GM19193 (cell line): ENCODE results near the gene UQCC2.

ENCODE experiments used
- POLR2A ChIP-seq: IDR thresholded peaks from 4 replicates; pipeline ENCODE4 v1.6.1; 2011; ENCODE audit not compliant: insufficient read depth, insufficient read length; ENCODE audit errors: extremely low read depth

Gene UQCC2

GRCh38 chr6:33685411-33686224 lies 25.9 kb downstream of the UQCC2 start:
- no peak for TF ChIP-seq POLR2A

GRCh38 chr6:33684983-33685382 lies 26.5 kb downstream of the UQCC2 start:
- TF ChIP-seq POLR2A: no peak

GRCh38 chr6:33684428-33684896 lies 27.0 kb downstream of the UQCC2 start:
- TF ChIP-seq POLR2A: no peak

DNA sequence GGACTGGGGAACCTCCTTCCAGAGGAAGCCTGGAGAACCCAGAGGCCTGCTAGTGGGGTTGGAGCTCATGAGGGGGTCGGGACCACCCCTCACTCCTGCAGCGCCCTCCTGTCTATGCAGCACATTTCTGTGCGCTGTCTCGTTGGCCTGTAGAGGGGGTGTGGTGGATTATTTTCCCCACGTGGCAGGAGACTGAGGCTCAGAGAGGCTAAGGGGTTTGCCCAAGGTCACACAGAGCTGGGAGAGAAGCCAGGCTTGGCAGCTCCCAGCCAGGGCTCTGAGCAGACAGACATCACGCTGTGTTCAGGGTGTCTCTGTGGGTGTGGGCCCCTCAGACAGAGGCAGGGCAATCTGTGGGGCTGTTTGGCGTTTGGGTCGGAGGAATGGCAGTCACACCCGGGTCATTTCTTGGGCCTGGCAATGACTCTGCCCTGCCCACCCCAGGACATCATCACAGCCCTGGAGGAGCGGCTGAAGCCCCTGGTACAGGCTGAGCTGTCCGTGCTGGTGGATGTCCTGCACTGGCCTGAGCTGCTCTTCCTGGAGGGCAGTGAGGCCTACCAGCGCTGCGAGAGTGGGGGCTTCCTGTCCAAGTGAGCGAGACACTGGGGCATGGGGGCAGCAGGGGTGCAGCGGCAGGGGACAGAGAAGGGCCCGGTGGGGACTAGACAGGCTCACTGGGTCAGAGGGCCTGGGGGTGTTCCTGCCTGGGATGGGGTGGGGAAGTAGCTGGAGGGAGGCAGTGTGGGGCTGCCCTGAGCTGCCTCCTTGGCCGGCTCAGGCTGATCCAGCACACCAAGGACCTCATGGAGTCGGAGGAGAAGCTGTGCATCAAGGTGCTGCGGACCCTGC lies 27.7 kb downstream of the UQCC2 start:
- TF ChIP-seq POLR2A: no peak

DNA sequence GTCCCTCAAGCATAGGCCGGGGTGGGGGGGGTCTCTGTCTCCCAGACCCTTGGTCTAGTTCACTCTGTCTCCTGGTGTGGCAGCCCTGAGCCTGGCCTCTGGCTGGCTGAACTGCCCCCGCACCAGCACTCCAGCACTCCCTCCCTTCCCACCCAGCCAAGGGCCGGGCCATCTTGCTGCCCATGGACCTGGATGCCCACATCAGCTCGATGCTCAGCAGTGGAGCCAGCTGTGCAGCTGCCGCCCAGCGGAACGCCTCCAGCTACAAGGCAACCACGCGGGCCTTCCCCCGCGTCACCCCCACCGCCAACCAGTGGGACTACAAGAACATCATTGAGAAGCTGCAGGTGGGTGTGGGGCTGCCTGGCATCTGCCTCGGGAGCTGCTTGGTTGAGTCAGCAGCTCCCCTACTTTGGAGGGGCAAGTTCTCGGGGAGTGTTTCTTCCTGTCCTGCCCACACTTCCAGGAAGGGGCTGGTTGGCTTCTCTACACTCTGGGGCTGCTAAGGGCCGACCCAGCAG lies 28.4 kb downstream of the UQCC2 start:
- TF ChIP-seq POLR2A: no peak

DNA sequence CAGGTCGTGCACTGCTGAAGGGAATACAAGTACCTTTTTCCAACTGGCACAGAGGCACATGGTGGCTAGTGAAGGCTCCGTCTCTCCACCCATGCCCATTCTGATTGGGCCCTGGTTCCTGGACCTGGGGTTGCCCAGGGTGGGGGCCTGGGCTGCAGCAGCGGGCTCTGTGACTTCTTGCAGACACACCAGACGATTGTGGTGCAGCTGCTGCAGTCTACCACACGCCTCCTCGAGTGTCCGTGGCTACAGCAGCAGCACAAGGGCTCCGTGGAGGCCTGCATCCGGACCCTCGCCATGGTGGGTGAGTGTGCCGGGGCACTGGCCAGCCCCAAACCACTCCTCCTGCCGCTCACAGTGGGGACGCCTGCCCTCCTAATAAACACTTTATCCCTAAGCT lies 29.2 kb downstream of the UQCC2 start:
- no peak for TF ChIP-seq POLR2A

DNA sequence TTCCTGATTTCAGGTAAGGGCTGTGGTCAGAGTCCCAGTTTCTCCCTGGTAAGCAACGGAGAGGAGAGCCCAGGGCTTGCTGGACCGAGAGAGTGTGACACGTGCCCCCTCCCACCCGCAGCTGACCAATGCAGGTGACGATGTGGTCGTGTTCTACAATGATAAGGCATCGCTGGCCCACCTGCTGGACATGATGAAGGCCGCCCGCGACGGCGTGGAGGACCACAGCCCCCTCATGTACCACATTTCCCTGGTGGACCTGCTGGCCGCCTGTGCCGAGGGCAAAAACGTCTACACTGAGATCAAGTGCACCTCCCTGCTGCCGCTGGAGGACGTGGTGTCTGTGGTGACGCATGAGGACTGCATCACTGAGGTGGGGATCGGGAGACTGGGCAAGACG lies 31.7 kb downstream of the UQCC2 start:
- no peak for TF ChIP-seq POLR2A

GRCh38 chr6:33678932-33679490 lies 32.5 kb downstream of the UQCC2 start:
- no peak for TF ChIP-seq POLR2A

GRCh38 chr6:33678233-33678931 lies 33.1 kb downstream of the UQCC2 start:
- no peak for TF ChIP-seq POLR2A

GRCh38 chr6:33677689-33678088 lies 33.8 kb downstream of the UQCC2 start:
- TF ChIP-seq POLR2A: no peak

GRCh38 chr6:33677143-33677660 lies 34.3 kb downstream of the UQCC2 start:
- no peak for TF ChIP-seq POLR2A

DNA sequence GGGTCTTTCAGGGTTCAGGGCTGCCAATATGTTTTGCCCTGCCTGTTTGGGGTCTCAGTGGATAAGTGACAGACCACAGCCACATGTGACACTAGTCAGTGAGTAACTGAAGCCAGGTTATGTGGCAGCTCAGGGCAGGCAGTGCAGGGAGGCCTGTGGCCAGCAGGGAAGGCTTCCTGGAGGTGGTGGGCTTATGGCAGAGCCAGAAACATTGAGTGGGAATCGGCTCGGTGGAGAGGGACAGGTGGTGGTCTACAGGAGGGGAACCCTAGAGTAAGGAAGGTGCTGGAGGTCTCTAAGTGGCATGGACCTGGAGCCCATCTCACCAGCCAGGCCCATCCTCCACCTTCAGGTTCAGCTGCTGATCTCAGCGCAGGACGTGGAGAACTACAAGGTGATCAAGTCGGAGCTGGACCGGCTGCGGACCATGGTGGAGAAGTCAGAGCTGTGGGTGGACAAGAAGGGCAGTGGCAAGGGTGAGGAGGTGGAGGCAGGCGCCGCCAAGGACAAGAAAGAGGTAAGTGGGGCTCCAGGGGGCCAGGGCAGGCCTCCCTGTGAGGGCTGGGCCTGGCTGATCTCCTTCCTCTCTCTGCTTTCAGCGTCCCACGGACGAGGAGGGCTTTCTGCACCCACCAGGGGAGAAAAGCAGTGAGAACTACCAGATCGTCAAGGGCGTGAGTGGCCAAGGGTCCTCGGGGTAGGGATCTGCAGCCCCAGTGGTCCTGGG lies 34.9 kb downstream of the UQCC2 start:
- TF ChIP-seq POLR2A: no peak

- no peak for TF ChIP-seq POLR2A
Measured at GRCh38 chr6:33675968-33676367, 35.5 kb downstream of the UQCC2 start.

DNA sequence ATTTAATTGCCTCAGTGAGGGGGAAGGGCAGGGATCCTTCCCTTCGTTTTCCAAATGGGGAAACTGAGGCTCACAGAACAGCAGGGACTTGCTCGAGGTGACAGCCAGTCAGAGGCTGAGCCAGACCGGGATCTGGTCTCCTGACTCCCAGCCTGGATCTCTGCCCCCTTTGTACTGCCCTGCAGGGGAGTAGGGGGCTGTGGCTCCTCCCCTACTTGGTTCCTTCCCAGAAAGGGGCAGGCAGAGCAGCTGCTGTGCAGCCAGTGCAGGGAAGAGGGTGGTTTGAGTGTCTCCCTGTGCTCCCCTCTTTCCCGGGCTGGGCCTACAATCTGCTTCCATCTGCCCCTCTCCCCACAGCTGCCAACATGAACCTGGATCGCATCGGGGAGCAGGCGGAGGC lies 37.6 kb downstream of the UQCC2 start:
- TF ChIP-seq POLR2A: no peak

DNA sequence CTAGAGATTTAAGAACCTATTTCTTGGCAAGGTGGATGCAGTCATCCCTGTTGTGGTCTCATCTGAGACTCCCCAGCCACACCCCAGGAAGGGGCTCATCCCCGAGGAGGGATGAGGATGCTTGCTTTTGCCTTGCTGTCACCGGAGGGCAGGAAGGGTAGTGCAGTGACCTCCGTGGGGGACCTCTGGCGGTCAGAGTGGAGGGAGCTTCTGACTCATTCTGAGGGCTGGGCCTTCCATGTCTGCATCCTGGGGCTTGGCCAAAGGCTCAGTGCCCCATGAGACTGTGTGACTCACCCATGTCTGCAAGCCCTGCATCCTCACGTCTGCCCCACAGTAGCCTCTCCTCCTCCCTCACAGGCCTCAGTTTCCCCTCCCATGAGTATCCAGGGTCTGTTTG lies 38.7 kb downstream of the UQCC2 start:
- TF ChIP-seq POLR2A: no peak

GRCh38 chr6:33671744-33672072 lies 39.8 kb downstream of the UQCC2 start:
- no peak for TF ChIP-seq POLR2A
